ENCODE data around the gene KCNAB3.

KCNAB3 gene

DNA sequence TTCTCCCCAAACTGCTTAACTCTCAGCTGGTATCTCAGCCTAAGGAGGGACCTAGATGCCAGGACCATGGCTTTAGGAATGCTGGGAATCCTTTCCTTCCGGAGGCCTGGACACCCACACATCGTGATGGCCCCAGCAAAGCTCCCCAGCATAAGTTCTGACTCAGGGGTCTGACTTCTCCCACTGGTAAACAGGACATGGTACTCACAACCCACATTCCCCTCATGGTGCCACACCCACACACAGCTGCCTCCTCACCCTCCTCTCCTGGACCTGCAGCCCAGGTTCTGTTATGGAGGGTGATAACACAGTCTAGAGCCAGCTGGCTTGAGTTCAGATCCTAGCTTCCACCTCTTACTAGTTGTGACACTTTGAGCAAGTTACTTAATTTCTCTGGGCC is 12.8 kb downstream of the KCNAB3 start:
- TF ChIP-seq, protein P1, sequence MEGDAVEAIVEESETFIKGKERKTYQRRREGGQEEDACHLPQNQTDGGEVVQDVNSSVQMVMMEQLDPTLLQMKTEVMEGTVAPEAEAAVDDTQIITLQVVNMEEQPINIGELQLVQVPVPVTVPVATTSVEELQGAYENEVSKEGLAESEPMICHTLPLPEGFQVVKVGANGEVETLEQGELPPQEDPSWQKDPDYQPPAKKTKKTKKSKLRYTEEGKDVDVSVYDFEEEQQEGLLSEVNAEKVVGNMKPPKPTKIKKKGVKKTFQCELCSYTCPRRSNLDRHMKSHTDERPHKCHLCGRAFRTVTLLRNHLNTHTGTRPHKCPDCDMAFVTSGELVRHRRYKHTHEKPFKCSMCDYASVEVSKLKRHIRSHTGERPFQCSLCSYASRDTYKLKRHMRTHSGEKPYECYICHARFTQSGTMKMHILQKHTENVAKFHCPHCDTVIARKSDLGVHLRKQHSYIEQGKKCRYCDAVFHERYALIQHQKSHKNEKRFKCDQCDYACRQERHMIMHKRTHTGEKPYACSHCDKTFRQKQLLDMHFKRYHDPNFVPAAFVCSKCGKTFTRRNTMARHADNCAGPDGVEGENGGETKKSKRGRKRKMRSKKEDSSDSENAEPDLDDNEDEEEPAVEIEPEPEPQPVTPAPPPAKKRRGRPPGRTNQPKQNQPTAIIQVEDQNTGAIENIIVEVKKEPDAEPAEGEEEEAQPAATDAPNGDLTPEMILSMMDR (IDR thresholded peaks at IDR 0.05; ENCODE audit: borderline replicate concordance, control extremely low read depth, extremely low read depth, insufficient read depth, missing control alignments), result no peak
- in situ Hi-C loops (cut with MboI; ENCODE audit: low sequenced_read_pairs, unreplicated experiment), result no loop called here
- DNase-seq (ENCODE audit: low spot score), result no peak

DNA sequence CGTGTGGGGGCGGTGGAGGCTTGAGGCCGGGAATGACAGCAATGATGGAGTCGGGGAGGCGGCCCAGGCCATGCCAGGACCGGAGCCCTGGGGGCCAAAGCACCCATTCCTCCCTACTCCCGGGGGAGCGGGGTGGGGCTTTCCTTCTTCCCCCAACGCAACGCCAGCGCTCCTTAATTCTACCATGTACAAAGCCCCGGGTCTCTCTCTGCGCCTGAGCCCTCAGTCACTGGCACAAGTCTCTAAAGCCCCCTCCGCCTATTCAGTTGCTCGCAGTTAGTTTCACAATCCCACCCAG is 13.3 kb downstream of the KCNAB3 start:
- DNase-seq (ENCODE audit: low spot score), result no peak
- in situ Hi-C loops (cut with MboI; ENCODE audit: low sequenced_read_pairs, unreplicated experiment), result no loop called here
- TF ChIP-seq, protein P1 (IDR thresholded peaks at IDR 0.05; ENCODE audit: borderline replicate concordance, control extremely low read depth, extremely low read depth, insufficient read depth, missing control alignments), result no peak

DNA sequence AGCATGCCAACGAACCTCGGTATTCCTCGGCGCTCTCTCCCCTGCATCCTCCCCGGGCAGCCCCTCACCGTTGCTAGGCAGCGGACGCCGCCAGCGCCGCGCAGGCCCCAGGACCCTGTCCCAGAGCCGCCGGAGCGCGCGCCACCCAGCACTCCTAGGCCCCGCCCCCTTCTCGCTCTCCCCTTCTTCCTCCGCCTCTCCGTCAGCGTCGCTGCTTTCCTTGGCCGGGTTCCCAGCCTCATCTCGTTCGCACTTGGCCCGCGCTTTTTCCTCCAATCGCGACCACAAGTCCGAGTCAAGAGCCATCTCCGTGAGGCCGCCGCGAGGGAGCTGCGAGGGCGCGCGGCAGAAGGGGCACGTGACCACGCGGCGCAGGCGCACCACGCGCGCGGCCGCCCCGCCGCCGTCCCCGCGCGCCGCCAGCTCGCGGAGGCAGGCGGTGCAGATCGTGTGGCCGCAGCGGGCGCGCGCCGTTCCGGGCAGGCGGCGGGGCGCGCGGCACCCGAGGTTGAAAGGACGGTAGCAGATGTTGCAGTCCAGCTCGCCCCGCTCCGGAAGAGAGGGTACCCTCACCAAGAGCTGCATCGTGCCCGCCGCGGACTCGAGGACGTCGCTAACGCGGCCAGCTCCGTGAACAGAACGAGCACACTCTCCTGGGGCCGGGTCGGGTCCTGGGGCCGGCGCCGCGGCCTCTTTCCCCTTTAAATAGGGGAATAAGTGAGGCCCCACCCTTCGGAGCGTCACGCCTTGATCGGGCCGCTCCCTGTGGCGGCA is 13.9 kb downstream of the KCNAB3 start, which contains the start of gene RNF227:
Gene RNF227 (minus strand): TSS at position 679 of the 774 bp plus-strand sequence. CDS start 94 bp downstream, at position 585.
- TF ChIP-seq, protein P1 (IDR thresholded peaks at IDR 0.05; ENCODE audit: borderline replicate concordance, control extremely low read depth, extremely low read depth, insufficient read depth, missing control alignments), result no peak
- in situ Hi-C loops (cut with MboI; ENCODE audit: low sequenced_read_pairs, unreplicated experiment), result no loop called here
- DNase-seq (ENCODE audit: low spot score), result peak; percentile 86

DNA sequence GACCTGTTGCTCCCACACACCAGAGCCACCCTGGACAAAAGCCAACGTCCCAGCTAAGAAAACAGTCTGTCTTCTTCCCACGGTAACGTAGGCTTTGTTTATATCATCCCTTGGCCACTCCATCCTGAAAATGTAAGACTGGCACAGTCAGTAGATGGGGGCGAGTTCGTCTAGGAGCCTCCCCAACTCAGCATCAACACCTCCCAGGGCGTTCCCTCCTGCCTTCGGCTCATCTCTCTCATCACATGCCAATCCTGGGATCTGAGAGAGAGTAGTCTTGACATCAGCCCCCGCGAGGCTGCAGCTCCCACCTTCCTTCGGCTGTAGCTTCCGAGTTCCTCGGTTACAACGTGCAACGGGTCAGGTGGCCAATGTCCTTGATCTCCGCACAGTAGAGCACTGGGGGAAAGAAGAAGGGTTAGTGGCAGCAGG is 14.5 kb downstream of the KCNAB3 start:
- in situ Hi-C loops (cut with MboI; ENCODE audit: low sequenced_read_pairs, unreplicated experiment), result no loop called here
- no peak for DNase-seq (ENCODE audit: low spot score)
- TF ChIP-seq, protein P1 (IDR thresholded peaks at IDR 0.05; ENCODE audit: borderline replicate concordance, control extremely low read depth, extremely low read depth, insufficient read depth, missing control alignments), result no peak

DNA sequence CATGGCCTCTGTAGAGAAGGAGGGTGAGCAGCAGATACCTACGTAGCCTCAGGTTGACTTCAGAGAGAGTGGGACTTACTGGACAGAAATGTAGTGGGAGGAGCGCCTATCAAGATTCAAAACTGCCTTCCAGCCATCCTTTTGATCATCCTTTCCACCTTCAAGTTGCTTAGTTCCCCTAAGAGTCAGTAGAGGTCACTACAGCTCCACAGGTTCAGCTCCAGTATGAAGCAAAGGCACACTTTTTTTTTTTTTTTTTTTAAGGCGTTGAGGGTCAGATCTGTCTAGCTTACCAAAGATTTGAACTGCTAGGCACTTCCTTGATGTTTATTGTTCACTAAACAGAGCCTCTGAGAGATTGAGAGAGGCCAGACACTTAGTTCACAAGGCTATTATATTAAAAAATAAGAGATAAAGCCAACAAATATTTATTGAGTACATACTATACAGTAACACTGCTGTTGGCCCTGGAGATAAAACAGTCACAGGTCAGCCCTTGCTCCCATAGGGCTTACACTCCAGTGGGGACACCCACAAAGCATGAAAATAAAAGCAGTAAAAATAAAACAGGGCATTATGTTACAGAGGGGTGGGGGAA is 16.6 kb downstream of the KCNAB3 start:
- in situ Hi-C loops (cut with MboI; ENCODE audit: low sequenced_read_pairs, unreplicated experiment), result loop anchor here (5.0 kb wide), 1 partner anchor 74 kb away; no protein-coding TSS in a partner anchor
- peak; percentile 81 for DNase-seq (ENCODE audit: low spot score)
- TF ChIP-seq, protein P1 (IDR thresholded peaks at IDR 0.05; ENCODE audit: borderline replicate concordance, control extremely low read depth, extremely low read depth, insufficient read depth, missing control alignments), result peak; percentile 56

DNA sequence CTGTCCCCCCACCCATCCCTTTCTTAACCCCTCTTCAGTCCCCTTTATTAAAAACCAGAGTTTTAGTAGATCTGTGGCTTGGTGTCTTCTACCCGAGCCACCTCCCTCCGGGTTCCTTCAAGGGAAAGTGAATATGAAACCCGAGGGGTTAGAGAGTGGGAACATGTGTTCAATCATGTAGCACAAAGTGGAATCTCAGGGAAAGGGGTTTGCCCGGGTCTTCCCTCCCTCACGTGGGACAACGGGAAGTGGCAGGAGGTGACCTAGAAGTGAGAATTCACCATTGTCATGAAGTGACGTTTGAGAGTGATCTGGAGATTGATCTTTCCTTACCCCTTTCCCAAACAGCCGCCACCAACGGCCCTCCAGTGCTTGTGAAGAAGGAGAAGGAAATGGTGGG is 18.5 kb downstream of the KCNAB3 start:
- no peak for DNase-seq (ENCODE audit: low spot score)
- TF ChIP-seq, protein P1 (IDR thresholded peaks at IDR 0.05; ENCODE audit: borderline replicate concordance, control extremely low read depth, extremely low read depth, insufficient read depth, missing control alignments), result no peak
- in situ Hi-C loops (cut with MboI; ENCODE audit: low sequenced_read_pairs, unreplicated experiment), result loop anchor here (5.0 kb wide), 1 partner anchor 76 kb away; no protein-coding TSS in a partner anchor

All from GM13976 (cell line).